Mesendoderm (in vitro differentiated cells): ENCODE results near the gene PHPT1.
"Not testable (repeated sequence)": the region's sequence is repeated elsewhere in the genome, so short reads cannot be mapped to it uniquely, and the experiment has no call there.

ENCODE experiments used
- DNase-seq: peaks from one replicate; pipeline ENCODE4 v3.0.0; 2013
- H2AK5ac ChIP-seq: 2 replicates; pipeline ENCODE4 v1.6.1; 2013; ENCODE audit warnings: low read length, inconsistent platforms
- H2BK120ac ChIP-seq: 2 replicates; pipeline ENCODE4 v1.6.1; 2013; ENCODE audit warnings: low read depth, mild to moderate bottlenecking, low read length, moderate library complexity, mixed read lengths
- H2BK15ac ChIP-seq: replicated peaks from 2 replicates; pipeline ENCODE4 v1.6.1; 2013; ENCODE audit warnings: low read depth, mild to moderate bottlenecking, moderate library complexity
- H2BK5ac ChIP-seq: 2 replicates; pipeline ENCODE4 v1.6.1; 2013; ENCODE audit warnings: low read length, inconsistent platforms
- H3K18ac ChIP-seq: 2 replicates; pipeline ENCODE4 v1.6.1; 2013; ENCODE audit warnings: mild to moderate bottlenecking, low read length, mixed read lengths
- H3K23ac ChIP-seq: one replicate; pipeline ENCODE4 v1.6.1; 2013; ENCODE audit warnings: low read length
- H3K27ac ChIP-seq: 2 replicates; pipeline ENCODE4 v1.5.1; 2013; ENCODE audit warnings: low read depth, mild to moderate bottlenecking, inconsistent platforms, low read length, moderate library complexity
- H3K27me3 ChIP-seq: 2 replicates; pipeline ENCODE4 v1.6.1; 2013; ENCODE audit warnings: low read length, control low read depth, mild to moderate bottlenecking, inconsistent platforms; ENCODE audit not compliant: insufficient read depth, poor library complexity
- H3K36me3 ChIP-seq: 2 replicates; pipeline ENCODE4 v1.6.1; 2013; ENCODE audit warnings: low read length, inconsistent platforms; ENCODE audit not compliant: control insufficient read depth, insufficient read depth
- H3K4ac ChIP-seq: one replicate; pipeline ENCODE4 v1.6.1; 2013; ENCODE audit warnings: low read depth, mild to moderate bottlenecking, low read length, moderate library complexity
- H3K4me1 ChIP-seq: 2 replicates; pipeline ENCODE4 v1.6.1; 2013; ENCODE audit warnings: low read depth, low read length, inconsistent platforms; ENCODE audit not compliant: control insufficient read depth
- H3K4me2 ChIP-seq: 2 replicates; pipeline ENCODE4 v1.6.1; 2013; ENCODE audit warnings: low read length
- H3K4me3 ChIP-seq: 2 replicates; pipeline ENCODE4 v1.5.1; 2013; ENCODE audit warnings: mild to moderate bottlenecking, low read length
- H3K56ac ChIP-seq: one replicate; pipeline ENCODE4 v1.6.1; 2013; ENCODE audit warnings: low read length
- H3K79me1 ChIP-seq: 2 replicates; pipeline ENCODE4 v1.6.1; 2013; ENCODE audit warnings: low read length, inconsistent platforms
- H3K79me2 ChIP-seq: 2 replicates; pipeline ENCODE4 v1.6.1; 2013; ENCODE audit warnings: mild to moderate bottlenecking, low read length; ENCODE audit not compliant: control insufficient read depth, insufficient read depth
- H3K9ac ChIP-seq: 2 replicates; pipeline ENCODE4 v1.6.1; 2013; ENCODE audit warnings: low read length, inconsistent platforms
- H4K5ac ChIP-seq: one replicate; pipeline ENCODE4 v1.6.1; 2013; ENCODE audit warnings: low read length
- H4K8ac ChIP-seq: one replicate; pipeline ENCODE4 v1.6.1; 2013; ENCODE audit warnings: low read depth, mild to moderate bottlenecking, control low read depth, low read length, moderate library complexity
- WGBS: extraction: QIAGEN DNeasy Blood & Tissue Kit; methylation state at CpG from one replicate; pipeline ENCODE4 v1.1.7; 2013; ENCODE audit warnings: low lambda C conversion rate, missing lambda C conversion rate; ENCODE audit not compliant: insufficient coverage; ENCODE audit errors: extremely low coverage; 5-methylcytosine and 5-hydroxymethylcytosine counted together

PHPT1 gene

GRCh38 chr9:136867917-136868316 lies 18.7 kb downstream of the PHPT1 start:
- H3K4me2 ChIP-seq: no peak overlapping the region
- H2AK5ac ChIP-seq: no peak overlapping the region
- H3K27me3 ChIP-seq: no peaks in the 10 kb centered on the region
- no peak overlapping the region for H2BK120ac ChIP-seq
- H3K4ac ChIP-seq: no peak overlapping the region
- no CpG with 5 or more reads among the region's 18 CpGs for WGBS
- no peak overlapping the region for H3K9ac ChIP-seq
- no peak overlapping the region for H3K56ac ChIP-seq
- H3K18ac ChIP-seq: no peak overlapping the region
- peaks cover 10% of the 10 kb centered on the region for H3K79me2 ChIP-seq
- no peak overlapping the region for H3K4me3 ChIP-seq
- H2BK15ac ChIP-seq: no peak overlapping the region
- H4K8ac ChIP-seq: no peak overlapping the region
- peaks cover 4% of the 10 kb centered on the region for H3K4me1 ChIP-seq
- H4K5ac ChIP-seq: no peak overlapping the region
- DNase-seq: no peak
- H2BK5ac ChIP-seq: no peak overlapping the region
- peaks cover 5% of the 10 kb centered on the region for H3K36me3 ChIP-seq
- H3K79me1 ChIP-seq: peaks cover 14% of the 10 kb centered on the region
- no peak overlapping the region for H3K23ac ChIP-seq
- H3K27ac ChIP-seq: no peak overlapping the region

GRCh38 chr9:136868644-136869043 lies 19.4 kb downstream of the PHPT1 start:
- Histone ChIP-seq H3K23ac (no peak overlapping the region), H3K79me2 (peaks cover 10% of the 10 kb centered on the region), H4K8ac (no peak overlapping the region), H2BK15ac (no peak overlapping the region), H2BK5ac (no peak overlapping the region), H2AK5ac (no peak overlapping the region), H3K27me3 (no peaks in the 10 kb centered on the region), H3K4me1 (peaks cover 4% of the 10 kb centered on the region), H3K4me2 (no peak overlapping the region), H3K27ac (no peak overlapping the region), H3K4me3 (no peak overlapping the region), H3K36me3 (no peaks in the 10 kb centered on the region), H3K18ac (no peak overlapping the region), H3K56ac (no peak overlapping the region), H3K4ac (no peak overlapping the region), H4K5ac (no peak overlapping the region), H3K79me1 (peaks cover 12% of the 10 kb centered on the region), H3K9ac (no peak overlapping the region), H2BK120ac (no peak overlapping the region)
- no peak for DNase-seq
- no CpG with 5 or more reads among the region's 11 CpGs for WGBS

- not testable (repeated sequence) for H2AK5ac ChIP-seq, H3K27me3 ChIP-seq, H3K27ac ChIP-seq, H4K8ac ChIP-seq, H3K4me3 ChIP-seq, H3K4me1 ChIP-seq, H2BK120ac ChIP-seq, H2BK15ac ChIP-seq, H3K56ac ChIP-seq, DNase-seq, H3K4ac ChIP-seq, H3K79me2 ChIP-seq, H3K9ac ChIP-seq, H3K23ac ChIP-seq, H2BK5ac ChIP-seq, H3K4me2 ChIP-seq, H4K5ac ChIP-seq, H3K18ac ChIP-seq, H3K36me3 ChIP-seq, H3K79me1 ChIP-seq
- WGBS: no CpG with 5 or more reads among the region's 2 CpGs
These were observed 20.4 kb downstream of the PHPT1 start for GRCh38 chr9:136869611-136870010.

GRCh38 chr9:136875155-136875554 lies 25.9 kb downstream of the PHPT1 start:
- Histone ChIP-seq H3K9ac (no peak overlapping the region), H3K79me2 (no peaks in the 10 kb centered on the region), H3K4me1 (no peaks in the 10 kb centered on the region), H3K4me2 (no peak overlapping the region), H3K23ac (no peak overlapping the region), H2AK5ac (no peak overlapping the region), H2BK15ac (no peak overlapping the region), H3K4ac (no peak overlapping the region), H4K8ac (no peak overlapping the region), H3K56ac (no peak overlapping the region), H2BK5ac (no peak overlapping the region), H3K36me3 (no peaks in the 10 kb centered on the region), H2BK120ac (no peak overlapping the region), H3K79me1 (no peaks in the 10 kb centered on the region), H3K18ac (no peak overlapping the region), H3K4me3 (no peak overlapping the region), H3K27me3 (no peaks in the 10 kb centered on the region), H4K5ac (no peak overlapping the region), H3K27ac (no peak overlapping the region)
- no CpG with 5 or more reads among the region's 6 CpGs for WGBS
- no peak for DNase-seq

- Histone ChIP-seq H2BK120ac (no peak overlapping the region), H3K4me3 (no peak overlapping the region), H3K4me2 (no peak overlapping the region), H3K23ac (no peak overlapping the region), H3K79me2 (no peaks in the 10 kb centered on the region), H3K27ac (no peak overlapping the region), H3K27me3 (no peaks in the 10 kb centered on the region), H4K8ac (no peak overlapping the region), H2AK5ac (no peak overlapping the region), H3K56ac (no peak overlapping the region), H2BK15ac (no peak overlapping the region), H3K4ac (no peak overlapping the region), H2BK5ac (no peak overlapping the region), H3K9ac (no peak overlapping the region), H3K36me3 (no peaks in the 10 kb centered on the region), H3K18ac (no peak overlapping the region), H3K79me1 (no peaks in the 10 kb centered on the region), H4K5ac (no peak overlapping the region), H3K4me1 (no peaks in the 10 kb centered on the region)
- WGBS: no CpG with 5 or more reads among the region's 5 CpGs
- no peak for DNase-seq
These were observed 27.3 kb downstream of the PHPT1 start for GRCh38 chr9:136876476-136876875.

- Histone ChIP-seq H3K9ac (no peak overlapping the region), H4K8ac (no peak overlapping the region), H3K79me1 (no peaks in the 10 kb centered on the region), H2BK120ac (no peak overlapping the region), H3K18ac (no peak overlapping the region), H3K4me1 (no peaks in the 10 kb centered on the region), H3K56ac (no peak overlapping the region), H3K27me3 (no peaks in the 10 kb centered on the region), H2BK5ac (no peak overlapping the region), H2AK5ac (no peak overlapping the region), H3K27ac (no peak overlapping the region), H3K4me3 (no peak overlapping the region), H3K79me2 (no peaks in the 10 kb centered on the region), H3K23ac (no peak overlapping the region), H3K36me3 (no peaks in the 10 kb centered on the region), H3K4ac (no peak overlapping the region), H3K4me2 (no peak overlapping the region), H4K5ac (no peak overlapping the region), H2BK15ac (no peak overlapping the region)
- no CpG with 5 or more reads among the region's 11 CpGs for WGBS
- no peak for DNase-seq
These were observed 31.4 kb downstream of the PHPT1 start for GRCh38 chr9:136880651-136881050.
